Trophoblast cell (in vitro differentiated cells and primary cell): ENCODE data around the gene PCDHA4.
"Not testable (repeated sequence)": the region's sequence is repeated elsewhere in the genome, so short reads cannot be mapped to it uniquely, and the experiment has no call there.

Experiments
- DNase-seq, 2 donors: peaks; one replicate each; pipeline ENCODE4 v3.0.0-alpha.2; 2016
- H2AFZ ChIP-seq: 2 replicates; pipeline ENCODE4 v1.6.1; 2013; ENCODE audit warnings: low read length, moderate library complexity, mild to moderate bottlenecking; ENCODE audit not compliant: insufficient read depth, poor library complexity
- H2AK5ac ChIP-seq: 2 replicates; pipeline ENCODE4 v1.6.1; 2013; ENCODE audit warnings: mild to moderate bottlenecking, low read length
- H2BK120ac ChIP-seq: 2 replicates; pipeline ENCODE4 v1.6.1; 2013; ENCODE audit warnings: low read length, mild to moderate bottlenecking, moderate library complexity; ENCODE audit not compliant: insufficient read depth, poor library complexity
- H2BK12ac ChIP-seq: 2 replicates; pipeline ENCODE4 v1.6.1; 2013; ENCODE audit warnings: mild to moderate bottlenecking, low read length, moderate library complexity
- H2BK5ac ChIP-seq: 2 replicates; pipeline ENCODE4 v1.6.1; 2013; ENCODE audit warnings: low read length, low read depth, moderate library complexity, mild to moderate bottlenecking; ENCODE audit not compliant: poor library complexity
- H3K14ac ChIP-seq: 2 replicates; pipeline ENCODE4 v1.6.1; 2013; ENCODE audit warnings: mild to moderate bottlenecking, low read length
- H3K18ac ChIP-seq: 2 replicates; pipeline ENCODE4 v1.6.1; 2013; ENCODE audit warnings: mild to moderate bottlenecking, low read length
- H3K23ac ChIP-seq: 2 replicates; pipeline ENCODE4 v1.6.1; 2013; ENCODE audit warnings: low read length
- H3K27ac ChIP-seq: 2 replicates; pipeline ENCODE4 v1.5.1; 2013; ENCODE audit warnings: low read depth, mild to moderate bottlenecking, inconsistent platforms, low read length, moderate library complexity
- H3K27me3 ChIP-seq: 2 replicates; pipeline ENCODE4 v1.6.1; 2013; ENCODE audit warnings: inconsistent platforms, mild to moderate bottlenecking, low read length, moderate library complexity; ENCODE audit not compliant: insufficient read depth
- H3K36me3 ChIP-seq, 2 experiments: 1 replicate in 1 of 2; 2 replicates in 1 of 2; pipeline ENCODE4 v1.6.1; 2013; ENCODE audit warnings: low read length in 2 of 2, mild to moderate bottlenecking in 2 of 2, moderate library complexity in 1 of 2; ENCODE audit not compliant: insufficient read depth in 2 of 2, control insufficient read depth in 1 of 2
- H3K4ac ChIP-seq: 2 replicates; pipeline ENCODE4 v1.6.1; 2013; ENCODE audit warnings: low read depth, mild to moderate bottlenecking, low read length, moderate library complexity
- H3K4me1 ChIP-seq, 2 experiments: 1 replicate in 1 of 2; 2 replicates in 1 of 2; pipeline ENCODE4 v1.6.1; 2013; ENCODE audit warnings: low read length in 2 of 2, mild to moderate bottlenecking in 2 of 2, moderate library complexity in 1 of 2; ENCODE audit not compliant: insufficient read depth in 2 of 2, control insufficient read depth in 1 of 2
- H3K4me2 ChIP-seq: 2 replicates; pipeline ENCODE4 v1.6.1; 2013; ENCODE audit warnings: inconsistent platforms, mild to moderate bottlenecking, low read length, moderate library complexity
- H3K4me3 ChIP-seq: 2 replicates; pipeline ENCODE4 v1.5.1; 2013; ENCODE audit warnings: mild to moderate bottlenecking, low read depth, low read length, inconsistent platforms
- H3K79me1 ChIP-seq: one replicate; pipeline ENCODE4 v1.6.1; 2013; ENCODE audit warnings: low read length
- H3K79me2 ChIP-seq: 2 replicates; pipeline ENCODE4 v1.6.1; 2013; ENCODE audit warnings: low read length, mild to moderate bottlenecking; ENCODE audit not compliant: control insufficient read depth, insufficient read depth, poor library complexity
- H3K9ac ChIP-seq: 2 replicates; pipeline ENCODE4 v1.6.1; 2013; ENCODE audit warnings: mild to moderate bottlenecking, low read length
- H3K9me3 ChIP-seq: 2 replicates; pipeline ENCODE4 v1.6.1; 2013; ENCODE audit warnings: low read depth, mild to moderate bottlenecking, control low read depth, inconsistent platforms, low read length; ENCODE audit not compliant: insufficient read depth
- H4K12ac ChIP-seq: 2 replicates; pipeline ENCODE4 v1.6.1; 2013; ENCODE audit warnings: low read depth, mild to moderate bottlenecking, low read length, moderate library complexity
- H4K8ac ChIP-seq: 2 replicates; pipeline ENCODE4 v1.6.1; 2013; ENCODE audit warnings: low read depth, mild to moderate bottlenecking, low read length, moderate library complexity
- H4K91ac ChIP-seq: one replicate; pipeline ENCODE4 v1.6.1; 2013; ENCODE audit warnings: low read depth, mild to moderate bottlenecking, low read length, moderate library complexity
- WGBS: extraction: QIAGEN DNeasy Blood & Tissue Kit; methylation state at CpG from one replicate; pipeline ENCODE4 v1.1.7; 2013; ENCODE audit warnings: missing lambda C conversion rate; ENCODE audit not compliant: insufficient read length, insufficient coverage; ENCODE audit errors: extremely low coverage; 5-methylcytosine and 5-hydroxymethylcytosine counted together

Gene PCDHA4

GRCh38 chr5:140849831-140850634 is 43.2 kb downstream of the PCDHA4 start:
- not testable (repeated sequence) for H3K27me3 ChIP-seq, H4K91ac ChIP-seq, H3K36me3 ChIP-seq, H3K4me2 ChIP-seq, H3K4me1 ChIP-seq, H4K12ac ChIP-seq, H3K9ac ChIP-seq, H3K27ac ChIP-seq, H2BK12ac ChIP-seq, H3K9me3 ChIP-seq, DNase-seq, H4K8ac ChIP-seq, H3K18ac ChIP-seq, H2BK120ac ChIP-seq, H3K14ac ChIP-seq, H3K4me3 ChIP-seq, H3K4ac ChIP-seq, H3K23ac ChIP-seq, H3K79me1 ChIP-seq, H3K79me2 ChIP-seq, H2BK5ac ChIP-seq, H2AK5ac ChIP-seq, H2AFZ ChIP-seq
- WGBS, result no CpG with 5 or more reads among the region's 101 CpGs

GRCh38 chr5:140855772-140856674 is 49.2 kb downstream of the PCDHA4 start, which contains the start of gene PCDHA10:
PCDHA10 (plus strand) TSS chr5:140855897; CDS start chr5:140856049, 152 bp downstream.
- H4K12ac ChIP-seq, result peak within 1 kb of the TSS; percentile 62
- H3K27me3 ChIP-seq, result no peaks in the 10 kb centered on the region
- H3K14ac ChIP-seq, result no peak within 1 kb of the TSS
- peaks cover 0 to 2% of the 10 kb centered on the region in 2 experiments for H3K36me3 ChIP-seq
- WGBS, result no CpG with 5 or more reads among the region's 44 CpGs
- no peak within 1 kb of the TSS for H3K18ac ChIP-seq
- H3K9ac ChIP-seq, result no peak within 1 kb of the TSS
- H3K79me2 ChIP-seq, result no peaks in the 10 kb centered on the region
- no peak within 1 kb of the TSS for H2AFZ ChIP-seq
- no peak within 1 kb of the TSS for H3K4ac ChIP-seq
- no peaks in the 10 kb centered on the region for H3K4me1 ChIP-seq
- H3K79me1 ChIP-seq, result peaks cover 2% of the 10 kb centered on the region
- H2BK12ac ChIP-seq, result no peak within 1 kb of the TSS
- no peak within 1 kb of the TSS for H2BK5ac ChIP-seq
- no peak within 1 kb of the TSS for H2AK5ac ChIP-seq
- H3K27ac ChIP-seq, result no peak within 1 kb of the TSS
- H4K91ac ChIP-seq, result no peak within 1 kb of the TSS
- H3K4me2 ChIP-seq, result peak within 1 kb of the TSS; percentile 47
- H2BK120ac ChIP-seq, result no peak within 1 kb of the TSS
- H3K4me3 ChIP-seq, result peak within 1 kb of the TSS; percentile 65
- H3K9me3 ChIP-seq, result peaks cover 5% of the 10 kb centered on the region
- no peak within 1 kb of the TSS for H3K23ac ChIP-seq
- H4K8ac ChIP-seq, result peak within 1 kb of the TSS; percentile 60
- no peak for DNase-seq

- no peak overlapping the region for H3K4me2 ChIP-seq
- no peak overlapping the region for H4K12ac ChIP-seq
- no peaks in the 10 kb centered on the region for H3K4me1 ChIP-seq
- peaks cover 9% of the 10 kb centered on the region for H3K9me3 ChIP-seq
- H3K4me3 ChIP-seq, result peak overlapping the region; percentile 26
- H3K27ac ChIP-seq, result no peak overlapping the region
- WGBS, result no CpG with 5 or more reads among the region's 94 CpGs
- H3K14ac ChIP-seq, result no peak overlapping the region
- H2BK120ac ChIP-seq, result no peak overlapping the region
- H2AFZ ChIP-seq, result no peak overlapping the region
- no peak overlapping the region for H4K8ac ChIP-seq
- peaks cover under 1 to 8% of the 10 kb centered on the region in 2 experiments for H3K36me3 ChIP-seq
- no peak overlapping the region for H3K4ac ChIP-seq
- no peak overlapping the region for H4K91ac ChIP-seq
- no peak for DNase-seq
- H3K23ac ChIP-seq, result no peak overlapping the region
- no peak overlapping the region for H2AK5ac ChIP-seq
- no peaks in the 10 kb centered on the region for H3K79me2 ChIP-seq
- no peak overlapping the region for H2BK12ac ChIP-seq
- H3K18ac ChIP-seq, result no peak overlapping the region
- H2BK5ac ChIP-seq, result no peak overlapping the region
- H3K9ac ChIP-seq, result no peak overlapping the region
- H3K79me1 ChIP-seq, result peaks cover 2% of the 10 kb centered on the region
- H3K27me3 ChIP-seq, result no peaks in the 10 kb centered on the region
Measured at GRCh38 chr5:140857177-140857986, 50.5 kb downstream of the PCDHA4 start.

GRCh38 chr5:140857987-140858240 is 51.0 kb downstream of the PCDHA4 start:
- no peak overlapping the region for H3K4me2 ChIP-seq

More at GRCh38 chr5:140857987-140858240, 51.0 kb downstream of the PCDHA4 start:
- Histone ChIP-seq H3K4me3 (no peak overlapping the region), H3K18ac (no peak overlapping the region), H4K91ac (no peak overlapping the region), H3K9ac (no peak overlapping the region), H2AK5ac (no peak overlapping the region), H3K79me2 (no peaks in the 10 kb centered on the region), H4K12ac (no peak overlapping the region), H3K79me1 (peaks cover 2% of the 10 kb centered on the region), H3K4me1 (no peaks in the 10 kb centered on the region), H3K23ac (no peak overlapping the region), H2BK120ac (no peak overlapping the region), H3K36me3 (peaks cover 5 to 13% of the 10 kb centered on the region in 2 experiments), H2BK12ac (no peak overlapping the region), H2BK5ac (no peak overlapping the region), H2AFZ (no peak overlapping the region), H3K27me3 (no peaks in the 10 kb centered on the region), H4K8ac (no peak overlapping the region), H3K14ac (no peak overlapping the region), H3K4ac (no peak overlapping the region), H3K9me3 (peaks cover 14% of the 10 kb centered on the region), H3K27ac (no peak overlapping the region)
- no peak for DNase-seq
- no CpG with 5 or more reads among the region's 22 CpGs for WGBS
